ENCODE results near the gene DUSP28.

- TF ChIP-seq YY1 (IDR thresholded peaks at IDR 0.05) (no peak), CTCF (IDR thresholded peaks at IDR 0.05; ENCODE audit: low read depth, low read length, missing input control) (no peak), RAD21 (IDR thresholded peaks at IDR 0.05) (no peak), ATF3 (IDR thresholded peaks at IDR 0.05) (no peak), JUND (IDR thresholded peaks at IDR 0.05) (no peak), NR2F2 (IDR thresholded peaks at IDR 0.05) (no peak), TAF1 (conservative IDR thresholded peaks at IDR 0.05) (no peak), MAX (IDR thresholded peaks at IDR 0.05) (no peak), SP1 (IDR thresholded peaks at IDR 0.05) (no peak), EGR1 (IDR thresholded peaks at IDR 0.05; ENCODE audit: low read depth in 2 of 2) (no peak), REST (IDR thresholded peaks at IDR 0.05) (no peak), FOXA1 (IDR thresholded peaks at IDR 0.05) (no peak), GABPA (IDR thresholded peaks at IDR 0.05 in 1 of 2, conservative IDR thresholded peaks at IDR 0.05 in 1 of 2) (no peak), ZBTB33 (IDR thresholded peaks at IDR 0.05) (no peak)
These were observed 28.5 kb downstream of the DUSP28 start for GRCh38 chr2:240588669-240589068.
